Vagina (tissue), 2 donors: ENCODE results near the gene PAWR.

Experiments
- POLR2A ChIP-seq, 2 donors: fragments of 450-650 bp; IDR thresholded peaks; one replicate each; pipeline ENCODE4 v1.6.1; 2017; ENCODE audit warnings: antibody characterized with exemption in 2 of 2, mild to moderate bottlenecking in 2 of 2, moderate library complexity in 2 of 2
- POLR2AphosphoS5 ChIP-seq, 2 donors: sonication (generic); formaldehyde crosslinking; IDR thresholded peaks; one replicate each; pipeline ENCODE4 v1.9.0; 2017; ENCODE audit warnings: antibody characterized with exemption in 2 of 2, mild to moderate bottlenecking in 2 of 2, low read depth in 1 of 2; ENCODE audit not compliant: insufficient read depth in 1 of 2
- TF ChIP-seq, protein P1 (sequence below), 3 experiments: fragments of 450-650 bp in 2 of 3; fragments of 200-600 bp in 1 of 3; sonication (generic) in 1 of 3; IDR thresholded peaks; one replicate each; pipeline ENCODE4 v1.5.1; 2017 to 2019; ENCODE audit warnings: antibody characterized with exemption in 3 of 3, mild to moderate bottlenecking in 2 of 3, moderate library complexity in 2 of 3

DNA sequence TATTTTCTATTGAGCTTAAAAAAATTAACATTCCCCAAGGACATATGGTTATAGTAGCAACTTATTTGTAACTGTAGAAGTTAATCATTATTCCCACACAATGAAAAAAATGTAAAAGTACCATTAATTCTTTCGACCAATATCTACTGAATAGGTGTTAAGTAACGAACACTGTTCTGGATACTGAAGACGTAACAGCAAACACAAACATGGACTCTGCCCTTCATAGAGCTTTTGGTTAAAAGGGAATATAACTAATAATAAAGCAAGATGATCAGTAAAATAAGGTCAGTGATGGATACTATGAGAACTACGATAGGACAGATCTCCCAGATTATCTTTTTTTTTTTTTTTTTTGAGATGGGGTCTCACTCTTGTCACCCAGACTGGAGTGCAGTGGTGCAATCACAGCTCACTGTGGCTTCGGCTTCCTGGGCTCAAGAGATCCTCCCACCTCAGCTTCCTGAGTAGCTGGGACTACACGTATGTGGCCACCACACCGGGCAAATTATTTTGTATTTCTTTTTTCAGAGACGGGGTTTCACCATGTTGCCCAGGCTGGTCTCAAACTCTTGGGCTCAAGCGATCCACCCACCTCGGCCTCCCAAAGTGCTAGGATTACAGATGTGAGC, 93.9 kb downstream of the PAWR start:
- TF ChIP-seq, protein P1, sequence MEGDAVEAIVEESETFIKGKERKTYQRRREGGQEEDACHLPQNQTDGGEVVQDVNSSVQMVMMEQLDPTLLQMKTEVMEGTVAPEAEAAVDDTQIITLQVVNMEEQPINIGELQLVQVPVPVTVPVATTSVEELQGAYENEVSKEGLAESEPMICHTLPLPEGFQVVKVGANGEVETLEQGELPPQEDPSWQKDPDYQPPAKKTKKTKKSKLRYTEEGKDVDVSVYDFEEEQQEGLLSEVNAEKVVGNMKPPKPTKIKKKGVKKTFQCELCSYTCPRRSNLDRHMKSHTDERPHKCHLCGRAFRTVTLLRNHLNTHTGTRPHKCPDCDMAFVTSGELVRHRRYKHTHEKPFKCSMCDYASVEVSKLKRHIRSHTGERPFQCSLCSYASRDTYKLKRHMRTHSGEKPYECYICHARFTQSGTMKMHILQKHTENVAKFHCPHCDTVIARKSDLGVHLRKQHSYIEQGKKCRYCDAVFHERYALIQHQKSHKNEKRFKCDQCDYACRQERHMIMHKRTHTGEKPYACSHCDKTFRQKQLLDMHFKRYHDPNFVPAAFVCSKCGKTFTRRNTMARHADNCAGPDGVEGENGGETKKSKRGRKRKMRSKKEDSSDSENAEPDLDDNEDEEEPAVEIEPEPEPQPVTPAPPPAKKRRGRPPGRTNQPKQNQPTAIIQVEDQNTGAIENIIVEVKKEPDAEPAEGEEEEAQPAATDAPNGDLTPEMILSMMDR (IDR thresholded peaks at IDR 0.05), result no peak
- TF ChIP-seq POLR2AphosphoS5 (IDR thresholded peaks at IDR 0.05; ENCODE audit: insufficient read depth in 1 of 2, low read depth in 1 of 2), result no peak
- TF ChIP-seq POLR2A (IDR thresholded peaks at IDR 0.05), result no peak
